NCI-H1694 (cell line): ENCODE measurements around the gene ZNF638.
"Not testable (repeated sequence)": the region's sequence is repeated elsewhere in the genome, so short reads cannot be mapped to it uniquely, and the experiment has no call there.

ENCODE experiments used
- DNase-seq: peaks from one replicate; lab custom pipeline; 2025; lab: John Stamatoyannopoulos, UW

The ZNF638 gene

GRCh38 chr2:71410696-71411095, 79.1 kb downstream of the ZNF638 start:
- no peak for DNase-seq

DNA sequence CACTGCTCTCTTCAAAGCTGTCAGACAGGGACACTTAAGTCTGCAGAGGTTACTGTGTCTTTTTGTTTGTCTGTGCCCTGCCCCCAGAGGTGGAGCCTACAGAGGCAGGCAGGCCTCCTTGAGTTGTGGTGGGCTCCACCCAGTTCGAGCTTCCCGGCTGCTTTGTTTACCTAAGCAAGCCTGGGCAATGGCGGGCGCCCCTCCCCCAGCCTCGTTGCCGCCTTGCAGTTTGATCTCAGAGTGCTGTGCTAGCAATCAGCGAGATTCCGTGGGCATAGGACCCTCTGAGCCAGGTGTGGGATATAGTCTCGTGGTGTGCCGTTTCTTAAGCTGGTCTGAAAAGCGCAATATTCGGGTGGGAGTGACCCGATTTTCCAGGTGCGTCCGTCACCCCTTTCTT, 85.3 kb downstream of the ZNF638 start:
- not testable (repeated sequence) for DNase-seq

DNA sequence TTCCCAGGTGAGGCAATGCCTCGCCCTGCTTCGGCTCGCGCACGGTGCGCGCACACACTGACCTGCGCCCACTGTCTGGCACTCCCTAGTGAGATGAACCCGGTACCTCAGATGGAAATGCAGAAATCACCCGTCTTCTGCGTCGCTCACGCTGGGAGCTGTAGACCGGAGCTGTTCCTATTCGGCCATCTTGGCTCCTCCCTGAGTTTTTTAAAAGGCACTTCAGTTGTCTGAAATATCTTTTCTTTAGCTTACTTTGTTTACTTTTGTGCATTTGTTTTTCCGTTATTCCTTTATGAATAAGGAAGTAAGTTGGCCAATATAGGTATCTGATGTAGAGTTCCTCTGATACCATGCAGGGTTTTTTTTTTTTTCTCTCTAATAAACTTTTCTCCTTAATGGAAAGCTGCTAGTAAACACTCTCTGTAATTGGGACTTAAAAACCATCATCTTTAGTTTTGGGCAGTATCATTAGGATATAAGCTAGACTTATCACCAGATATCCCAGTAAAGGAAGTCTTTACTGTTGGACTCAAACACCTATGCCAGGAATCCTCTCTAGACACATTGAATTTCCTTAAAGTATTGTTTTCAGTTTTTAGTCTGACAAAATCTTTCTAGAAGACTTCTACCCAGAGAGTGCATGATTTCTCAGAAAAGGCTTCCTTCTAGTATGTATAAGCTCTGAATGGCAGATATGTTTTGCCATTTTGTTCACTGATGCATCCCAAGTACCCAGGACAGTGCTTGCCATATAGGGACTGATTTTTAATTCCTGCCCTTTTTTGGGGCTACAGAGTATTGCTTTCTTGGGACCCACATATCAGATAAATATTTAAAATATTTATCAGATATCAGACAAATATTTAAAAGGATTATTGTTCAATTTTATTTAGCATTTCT, 86.0 kb downstream of the ZNF638 start:
- no peak for DNase-seq

DNA sequence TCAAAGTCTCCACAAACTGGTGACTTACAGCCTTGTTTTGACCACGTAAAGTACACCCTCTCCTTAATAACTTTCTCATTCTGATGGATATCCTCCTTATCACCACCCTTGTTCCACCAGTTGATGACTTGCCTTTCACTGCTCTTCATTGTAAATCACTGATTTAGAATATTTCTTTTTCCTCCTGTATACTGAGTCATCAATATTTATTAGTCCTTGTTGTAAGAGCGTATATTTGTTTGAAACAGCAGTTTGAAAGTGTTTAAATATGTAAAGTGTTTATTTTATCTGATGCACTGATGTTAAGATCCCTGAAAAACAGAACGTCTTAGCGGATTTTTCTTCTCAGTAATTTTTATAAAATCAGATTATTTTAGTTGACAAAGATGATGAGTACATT, 87.6 kb downstream of the ZNF638 start:
- no peak for DNase-seq

DNA sequence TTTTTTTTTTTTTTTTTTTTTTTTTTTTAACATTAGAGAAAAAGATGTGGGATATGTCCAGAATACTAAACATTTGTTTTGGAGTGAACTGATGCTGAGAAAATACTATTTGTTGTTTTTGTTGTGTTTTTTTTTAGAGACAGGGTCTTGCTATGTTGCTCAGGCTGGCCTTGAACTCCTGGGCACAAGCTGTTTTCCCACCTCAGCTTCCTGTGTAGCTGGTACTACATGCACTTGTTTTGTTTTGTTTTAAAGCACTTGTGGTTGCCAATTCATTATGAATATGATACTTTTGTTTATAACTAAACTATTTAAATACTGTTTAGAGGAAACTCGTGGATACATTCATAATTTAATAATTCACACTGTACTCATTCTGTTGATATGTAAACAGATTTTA, 88.4 kb downstream of the ZNF638 start:
- DNase-seq, result no peak

DNA sequence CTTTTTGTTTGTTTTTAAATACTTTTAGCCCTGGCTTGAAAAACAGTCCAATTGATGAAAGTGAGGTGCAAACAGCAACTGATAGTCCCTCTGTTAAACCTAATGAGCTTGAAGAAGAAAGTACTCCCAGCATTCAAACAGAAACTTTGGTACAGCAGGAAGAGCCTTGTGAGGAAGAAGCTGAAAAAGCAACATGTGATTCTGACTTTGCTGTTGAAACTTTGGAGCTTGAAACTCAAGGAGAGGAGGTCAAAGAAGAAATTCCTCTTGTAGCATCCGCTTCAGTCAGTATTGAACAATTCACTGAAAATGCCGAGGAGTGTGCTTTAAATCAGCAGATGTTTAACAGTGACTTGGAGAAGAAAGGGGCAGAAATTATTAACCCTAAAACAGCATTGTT, 91.2 kb downstream of the ZNF638 start:
- DNase-seq, result no peak

DNA sequence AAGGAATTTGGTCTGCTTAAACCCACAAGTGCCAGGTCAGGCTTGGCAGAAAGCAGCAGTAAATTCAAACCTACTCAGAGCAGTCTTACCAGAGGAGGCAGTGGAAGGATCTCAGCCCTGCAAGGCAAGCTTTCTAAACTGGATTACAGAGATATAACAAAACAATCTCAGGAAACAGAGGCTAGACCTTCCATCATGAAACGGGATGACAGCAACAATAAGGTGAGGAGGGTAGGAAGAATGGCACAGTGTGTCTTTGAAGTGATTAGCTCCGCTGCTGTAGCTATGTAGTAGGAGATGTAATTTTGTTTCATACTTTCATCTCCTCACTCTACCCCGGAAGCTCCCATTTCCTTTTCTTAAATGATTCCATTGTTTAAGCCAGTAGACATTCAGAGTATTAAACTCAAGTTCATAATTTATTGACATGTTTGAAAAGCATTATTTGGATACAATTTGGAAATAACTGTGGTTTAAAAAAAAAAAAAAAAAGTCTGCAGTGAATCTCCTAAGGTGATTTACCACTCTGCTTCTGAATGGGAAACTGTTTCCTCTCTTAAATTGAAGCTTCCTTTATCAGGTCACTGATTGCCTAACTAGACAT, 92.3 kb downstream of the ZNF638 start:
- DNase-seq, result no peak

GRCh38 chr2:71426721-71427120, 95.1 kb downstream of the ZNF638 start:
- DNase-seq, result no peak

DNA sequence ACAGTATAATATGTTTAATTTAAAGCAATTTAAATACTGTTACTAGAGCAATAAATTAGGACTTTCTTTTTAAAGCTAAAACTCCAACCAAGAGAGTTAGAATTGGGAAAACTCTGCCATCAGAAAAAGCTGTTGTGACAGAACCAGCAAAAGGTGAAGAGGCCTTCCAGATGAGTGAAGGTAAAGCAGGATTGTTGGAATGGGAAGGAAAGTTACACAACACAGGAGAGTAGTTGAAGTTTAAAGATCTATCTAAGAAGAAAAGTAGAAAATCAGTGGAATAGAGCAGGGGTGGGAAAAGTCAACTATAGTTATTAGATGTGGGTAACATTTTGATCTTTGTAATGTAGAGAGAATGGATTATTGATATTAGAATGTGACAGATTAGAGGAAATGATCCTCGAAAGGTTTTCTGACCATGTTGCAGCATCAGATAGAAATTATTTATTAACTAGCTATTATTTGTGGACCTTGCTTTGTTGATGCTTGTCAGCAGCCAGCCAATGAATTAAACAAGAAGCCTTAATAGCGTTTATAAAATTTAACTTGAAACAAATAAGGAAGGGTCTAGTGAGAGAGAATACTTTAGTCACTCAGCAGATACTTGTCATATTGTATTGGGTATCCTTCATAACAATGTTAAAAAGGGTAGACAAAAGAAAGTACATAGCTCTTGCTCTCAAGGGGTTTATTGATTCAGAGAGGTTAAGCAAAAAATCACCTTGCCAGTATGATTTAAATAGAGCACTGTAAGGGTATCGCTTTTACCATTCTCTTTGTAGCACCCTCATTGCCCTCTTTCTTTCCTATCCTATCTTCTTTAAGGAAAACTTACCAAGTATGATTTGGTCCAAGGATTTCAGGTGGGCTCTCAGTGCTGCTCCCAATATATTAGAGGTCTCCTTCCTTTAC, 97.1 kb downstream of the ZNF638 start:
- DNase-seq, result no peak

DNA sequence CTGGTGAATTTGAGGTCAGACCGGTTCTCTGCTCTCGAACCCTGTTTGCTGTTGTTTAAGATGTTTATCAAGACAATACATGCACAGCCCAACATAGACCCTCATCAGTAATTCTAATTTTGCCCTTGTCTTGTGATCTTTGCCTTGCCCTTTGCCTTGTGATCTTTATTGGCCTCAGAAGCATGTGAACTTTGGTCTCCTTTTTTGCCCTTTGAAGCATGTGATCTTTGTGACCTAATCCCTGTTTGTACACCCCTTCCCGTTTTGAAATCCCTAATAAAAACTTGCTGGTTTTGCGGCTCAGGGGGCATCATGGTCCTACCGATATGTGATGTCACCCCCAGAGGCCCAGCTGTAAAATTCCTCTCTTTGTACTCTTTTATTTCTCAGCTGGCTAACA, 113.6 kb downstream of the ZNF638 start:
- DNase-seq, result not testable (repeated sequence)

GRCh38 chr2:71446505-71446904, 114.9 kb downstream of the ZNF638 start:
- no peak for DNase-seq

DNA sequence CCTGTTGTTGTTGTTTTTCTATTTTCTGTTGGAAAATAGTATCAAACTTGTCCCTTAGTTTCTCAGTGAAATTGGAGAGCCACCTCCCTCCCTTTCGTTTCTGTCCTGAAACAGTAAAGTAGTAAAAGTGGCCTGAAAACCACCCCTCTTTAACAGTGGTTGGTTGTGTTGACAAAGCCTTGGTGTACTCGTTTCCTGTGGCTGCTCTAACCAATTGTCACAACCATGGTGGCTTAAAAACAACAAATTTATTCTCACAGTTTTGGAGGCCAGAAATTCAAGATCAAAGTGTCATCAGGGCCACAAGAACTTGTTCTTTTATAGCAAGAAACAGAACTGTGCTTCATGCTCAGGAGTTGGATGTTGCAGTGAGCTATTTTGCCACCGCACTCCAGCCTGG, 117.8 kb downstream of the ZNF638 start:
- DNase-seq, result no peak

DNA sequence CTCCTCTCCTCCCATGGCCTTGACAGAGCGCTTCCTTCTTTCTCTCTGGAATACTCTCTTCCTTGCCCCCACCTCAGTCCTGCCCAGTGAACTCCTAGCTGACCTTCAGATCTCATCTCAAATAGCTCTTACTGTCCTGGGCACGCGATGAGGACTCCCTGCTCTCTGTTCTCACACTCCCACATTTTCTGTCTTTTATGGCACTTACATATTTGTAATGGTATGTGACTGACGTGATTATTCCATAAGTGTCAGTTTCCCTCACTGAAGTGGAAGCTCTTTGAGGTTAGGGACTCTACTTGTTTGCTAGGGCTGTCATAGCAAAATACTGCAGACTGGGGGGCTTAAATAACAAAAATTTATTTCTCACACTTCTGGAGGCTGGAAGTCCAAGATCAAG, 120.1 kb downstream of the ZNF638 start:
- no peak for DNase-seq

GRCh38 chr2:71452565-71452964, 121.0 kb downstream of the ZNF638 start:
- DNase-seq, result no peak

- no peak for DNase-seq
These were observed 122.0 kb downstream of the ZNF638 start, which contains the start of gene DYSF for GRCh38 chr2:71453404-71454220. TSS of gene DYSF (plus strand) at chr2:71453561.

DNA sequence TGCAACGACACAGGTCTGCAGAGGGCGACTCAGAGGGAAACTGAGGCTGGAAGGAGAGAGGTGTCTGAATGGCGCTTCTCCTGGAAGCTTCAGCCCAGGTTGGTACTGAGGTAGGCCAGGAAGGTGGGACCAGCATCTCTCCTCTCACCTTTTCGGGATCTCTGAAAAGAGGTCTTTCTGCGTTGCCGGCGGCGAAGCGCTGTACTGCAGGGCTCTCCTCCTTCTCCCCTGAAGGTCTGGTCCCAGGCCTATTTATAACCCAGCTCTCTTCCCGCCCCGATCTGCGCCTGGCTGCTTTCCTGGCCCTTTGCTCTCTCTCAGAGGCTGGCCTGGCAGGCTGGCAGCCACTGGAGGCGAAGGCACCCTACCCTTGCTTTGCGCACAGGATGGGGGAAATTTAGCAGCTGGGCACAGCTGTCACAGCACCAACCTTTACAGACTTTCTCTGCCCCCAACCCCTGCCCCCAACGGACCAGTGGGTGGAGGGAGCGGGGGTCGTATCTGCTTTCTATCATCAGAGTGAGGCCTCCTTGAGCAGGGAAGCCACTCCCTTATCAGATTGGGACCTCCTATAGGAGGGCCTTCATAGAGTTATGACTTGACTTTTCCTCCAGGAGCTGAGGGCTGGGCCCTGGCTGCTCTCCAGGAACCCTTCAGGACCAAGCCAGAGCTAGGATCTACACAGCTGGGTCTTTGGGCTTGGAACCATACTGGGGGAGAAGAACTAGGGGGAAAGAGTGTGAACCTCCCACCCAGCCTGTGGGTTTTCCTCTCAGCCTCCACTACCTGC, 122.8 kb downstream of the ZNF638 start:
- DNase-seq, result no peak

DNA sequence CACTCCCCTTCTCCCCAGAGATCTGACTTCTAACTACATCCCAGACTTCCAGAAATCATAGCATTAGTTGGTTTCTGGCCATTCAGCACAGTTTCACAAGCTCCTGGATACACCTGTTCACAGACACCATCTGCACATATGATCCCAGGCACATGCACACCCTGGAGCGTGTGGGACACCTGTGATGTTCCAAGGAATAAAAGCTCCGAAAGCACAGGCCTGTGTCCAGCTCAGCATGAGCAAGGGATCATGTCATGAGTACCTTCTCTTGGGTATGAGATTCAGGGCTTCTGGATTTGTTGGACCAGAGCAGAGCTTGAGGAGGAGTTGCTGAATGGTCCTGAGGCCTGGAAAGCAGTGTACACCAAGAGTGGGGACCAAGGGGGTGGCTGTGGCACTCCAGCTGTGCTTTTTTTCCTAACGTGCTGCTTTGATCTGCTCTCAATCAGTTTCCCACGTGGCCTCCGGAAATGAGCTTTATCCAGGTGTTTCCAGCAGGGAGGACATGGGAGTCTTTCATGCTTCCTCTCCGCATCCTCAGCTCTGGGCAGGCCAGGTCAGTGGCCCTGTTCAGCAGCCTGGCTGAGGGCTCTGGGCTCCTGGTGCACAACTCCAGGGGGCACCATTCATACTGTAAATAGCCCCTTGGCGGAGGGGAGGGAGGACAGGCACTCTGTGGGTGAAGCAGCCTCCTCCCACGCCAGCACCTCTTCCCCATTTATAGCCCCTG, 123.6 kb downstream of the ZNF638 start:
- no peak for DNase-seq

GRCh38 chr2:71455741-71456569, 124.4 kb downstream of the ZNF638 start:
- DNase-seq, result no peak

- no peak for DNase-seq
These were observed 125.0 kb downstream of the ZNF638 start for GRCh38 chr2:71456617-71457016.
